Chondrocyte (in vitro differentiated cells): ENCODE data around the gene MSANTD3. TPM values are rescaled to one million over a fixed set of nuclear protein-coding genes. Genes with fewer than 3 reads are reported as not detected.
"Not testable (repeated sequence)": the region's sequence is repeated elsewhere in the genome, so short reads cannot be mapped to it uniquely, and the experiment has no call there.

Experiments used
- DNase-seq: peaks from one replicate; pipeline ENCODE4 v3.0.0; 2021; ENCODE audit warnings: mixed read lengths, low spot score
- H3K27ac Mint-ChIP-seq: one replicate; pipeline ENCODE4 v1.8.0; 2021; ENCODE audit warnings: mild to moderate bottlenecking, moderate library complexity, mixed read lengths; ENCODE audit not compliant: unreplicated experiment
- H3K27me3 Mint-ChIP-seq: 2 replicates; pipeline ENCODE4 v1.8.0; 2021; ENCODE audit warnings: low read depth, mixed read lengths
- H3K36me3 Mint-ChIP-seq: 2 replicates; pipeline ENCODE4 v1.8.0; 2021; ENCODE audit warnings: low read depth, mixed read lengths
- H3K4me1 Mint-ChIP-seq: 2 replicates; pipeline ENCODE4 v1.8.0; 2021; ENCODE audit warnings: low read depth, mild to moderate bottlenecking, mixed read lengths
- H3K4me3 Mint-ChIP-seq: one replicate; pipeline ENCODE4 v1.8.0; 2021; ENCODE audit warnings: mild to moderate bottlenecking, moderate library complexity, mixed read lengths; ENCODE audit not compliant: unreplicated experiment
- H3K9me3 Mint-ChIP-seq: 2 replicates; pipeline ENCODE4 v1.8.0; 2021; ENCODE audit warnings: low read depth, mixed read lengths
- total RNA-seq: library from RNA; stranded (reverse); gene quantifications from 3 replicates; pipeline ENCODE4 v1.2.1, GENCODE V29; 2021
- TF ChIP-seq, protein P1 (sequence below): fragments of 200-600 bp; sonication (generic); IDR thresholded peaks from 2 replicates; pipeline ENCODE4 v1.5.0; 2021; ENCODE audit warnings: antibody characterized with exemption, mild to moderate bottlenecking, moderate library complexity

Gene MSANTD3
- total RNA-seq, 1 donor from 2014 or later = 54.0 TPM

- H3K36me3 Mint-ChIP-seq = peaks cover 8% of the 10 kb centered on the region
- TF ChIP-seq, protein P1, sequence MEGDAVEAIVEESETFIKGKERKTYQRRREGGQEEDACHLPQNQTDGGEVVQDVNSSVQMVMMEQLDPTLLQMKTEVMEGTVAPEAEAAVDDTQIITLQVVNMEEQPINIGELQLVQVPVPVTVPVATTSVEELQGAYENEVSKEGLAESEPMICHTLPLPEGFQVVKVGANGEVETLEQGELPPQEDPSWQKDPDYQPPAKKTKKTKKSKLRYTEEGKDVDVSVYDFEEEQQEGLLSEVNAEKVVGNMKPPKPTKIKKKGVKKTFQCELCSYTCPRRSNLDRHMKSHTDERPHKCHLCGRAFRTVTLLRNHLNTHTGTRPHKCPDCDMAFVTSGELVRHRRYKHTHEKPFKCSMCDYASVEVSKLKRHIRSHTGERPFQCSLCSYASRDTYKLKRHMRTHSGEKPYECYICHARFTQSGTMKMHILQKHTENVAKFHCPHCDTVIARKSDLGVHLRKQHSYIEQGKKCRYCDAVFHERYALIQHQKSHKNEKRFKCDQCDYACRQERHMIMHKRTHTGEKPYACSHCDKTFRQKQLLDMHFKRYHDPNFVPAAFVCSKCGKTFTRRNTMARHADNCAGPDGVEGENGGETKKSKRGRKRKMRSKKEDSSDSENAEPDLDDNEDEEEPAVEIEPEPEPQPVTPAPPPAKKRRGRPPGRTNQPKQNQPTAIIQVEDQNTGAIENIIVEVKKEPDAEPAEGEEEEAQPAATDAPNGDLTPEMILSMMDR = no peak
- H3K9me3 Mint-ChIP-seq = no peaks in the 10 kb centered on the region
- DNase-seq = no peak
- H3K4me3 Mint-ChIP-seq = no peak overlapping the region
- peak overlapping the region; percentile 55 for H3K27ac Mint-ChIP-seq
- H3K27me3 Mint-ChIP-seq = no peaks in the 10 kb centered on the region
- H3K4me1 Mint-ChIP-seq = peaks cover 52% of the 10 kb centered on the region
Observed at GRCh38 chr9:100431886-100432285, 4.9 kb downstream of the MSANTD3 start.

DNA sequence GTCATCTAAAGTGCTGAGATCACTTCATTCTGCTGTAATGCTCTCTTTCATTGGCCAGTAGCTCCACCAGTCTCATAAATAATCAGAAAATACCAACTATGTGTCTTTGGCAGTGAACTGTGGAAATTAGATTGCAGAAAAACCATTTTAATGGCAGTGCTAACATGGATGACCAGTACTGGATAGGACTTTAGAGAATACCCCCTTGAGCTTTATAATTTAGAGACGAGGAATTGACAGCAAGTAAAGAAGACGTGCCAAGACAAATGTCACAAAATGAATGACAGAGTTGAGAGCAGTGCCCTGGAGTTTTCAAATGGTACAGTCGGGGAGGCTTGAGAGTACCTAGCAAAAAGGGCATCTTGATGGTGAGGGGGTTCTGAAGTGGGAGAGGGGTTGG, 5.8 kb downstream of the MSANTD3 start:
- TF ChIP-seq, protein P1 = no peak
- H3K9me3 Mint-ChIP-seq = no peaks in the 10 kb centered on the region
- H3K27ac Mint-ChIP-seq = no peak overlapping the region
- DNase-seq = no peak
- H3K4me3 Mint-ChIP-seq = no peak overlapping the region
- peaks cover 54% of the 10 kb centered on the region for H3K4me1 Mint-ChIP-seq
- peaks cover 8% of the 10 kb centered on the region for H3K36me3 Mint-ChIP-seq
- H3K27me3 Mint-ChIP-seq = no peaks in the 10 kb centered on the region

DNA sequence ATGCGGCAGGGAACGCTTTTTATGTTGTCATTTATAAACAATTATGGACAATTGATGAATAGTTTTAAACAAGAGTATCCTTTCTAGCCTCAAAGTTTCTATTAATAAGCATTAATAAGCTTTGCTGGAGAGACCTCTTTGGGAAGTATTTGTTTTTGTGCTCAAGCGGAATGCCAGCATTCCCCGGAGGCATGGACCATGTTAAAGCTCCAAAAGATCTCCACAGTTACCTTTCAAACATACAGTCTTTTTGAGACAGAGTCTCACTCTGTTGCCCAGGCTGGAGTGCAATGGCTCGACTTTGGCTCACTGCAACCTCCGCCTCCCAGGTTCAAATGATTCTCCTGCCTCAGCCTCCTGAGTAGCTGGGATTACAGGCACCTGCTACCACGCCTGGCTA, 9.6 kb downstream of the MSANTD3 start:
- TF ChIP-seq, protein P1 = no peak

DNA sequence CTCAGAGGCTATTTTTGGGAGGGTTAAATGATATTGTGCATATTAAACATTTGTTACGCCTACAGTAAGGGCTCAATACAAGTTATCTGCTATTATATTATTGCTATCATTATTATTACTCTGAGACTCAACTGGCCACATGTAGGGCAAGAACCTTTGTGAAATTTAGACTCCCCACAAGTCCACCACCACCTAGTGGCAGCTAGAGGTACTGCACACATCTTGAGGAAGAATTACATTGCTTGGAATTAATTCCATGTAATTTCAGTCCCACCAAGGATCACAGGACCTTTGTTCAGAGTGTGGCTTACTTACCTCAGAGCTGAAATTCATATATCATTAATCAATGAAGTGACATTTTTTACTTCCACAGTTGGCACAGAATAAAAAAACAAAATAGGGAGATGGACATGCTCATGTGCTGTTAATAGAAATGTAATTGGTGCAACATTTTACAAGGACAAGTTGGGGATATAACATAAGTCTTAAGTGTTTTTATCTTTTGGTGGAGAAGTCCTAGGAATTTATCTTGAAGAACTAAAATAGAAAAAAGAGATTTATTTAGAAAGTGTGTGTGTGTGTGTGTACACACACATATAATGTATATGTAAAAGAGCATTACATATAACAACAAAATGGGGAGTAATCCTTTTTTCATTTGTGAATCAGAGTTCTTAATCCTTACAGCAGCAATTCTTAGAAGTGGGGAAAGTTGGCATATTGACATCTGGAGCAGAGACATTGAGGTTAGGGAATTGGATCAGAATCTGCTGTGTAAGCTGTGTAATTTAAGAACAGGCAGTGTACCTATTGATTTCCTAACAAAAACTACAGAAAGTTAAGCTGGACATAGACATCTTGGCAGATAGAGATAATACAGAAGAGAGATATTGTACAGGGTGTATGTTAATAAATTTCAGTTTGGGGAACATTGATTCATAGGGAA, 11.2 kb downstream of the MSANTD3 start:
- TF ChIP-seq, protein P1 = peak; percentile 92
- H3K9me3 Mint-ChIP-seq = no peaks in the 10 kb centered on the region
- H3K4me3 Mint-ChIP-seq = no peak overlapping the region
- no peaks in the 10 kb centered on the region for H3K27me3 Mint-ChIP-seq
- peaks cover 2% of the 10 kb centered on the region for H3K36me3 Mint-ChIP-seq
- no peak overlapping the region for H3K27ac Mint-ChIP-seq
- DNase-seq = no peak
- H3K4me1 Mint-ChIP-seq = peaks cover 31% of the 10 kb centered on the region

More for the DNA sequence above, 9.6 kb downstream of the MSANTD3 start:
- Mint-ChIP-seq H3K4me3 (no peak overlapping the region), H3K27me3 (no peaks in the 10 kb centered on the region), H3K36me3 (peaks cover 3% of the 10 kb centered on the region), H3K4me1 (peaks cover 37% of the 10 kb centered on the region), H3K9me3 (no peaks in the 10 kb centered on the region), H3K27ac (peak overlapping the region; percentile 10)
- DNase-seq = no peak

GRCh38 chr9:100440071-100440470, 13.1 kb downstream of the MSANTD3 start:
- no peak for DNase-seq
- Mint-ChIP-seq H3K9me3 (no peaks in the 10 kb centered on the region), H3K4me1 (peaks cover 36% of the 10 kb centered on the region), H3K36me3 (peaks cover 2% of the 10 kb centered on the region), H3K27ac (peak overlapping the region; percentile 73), H3K27me3 (no peaks in the 10 kb centered on the region), H3K4me3 (no peak overlapping the region)
- TF ChIP-seq, protein P1 = no peak

- peak overlapping the region; percentile 73 for H3K27ac Mint-ChIP-seq
Observed at GRCh38 chr9:100440487-100440886, 13.5 kb downstream of the MSANTD3 start.

More at GRCh38 chr9:100440487-100440886, 13.5 kb downstream of the MSANTD3 start:
- H3K4me1 Mint-ChIP-seq = peaks cover 36% of the 10 kb centered on the region
- not testable (repeated sequence) for DNase-seq, H3K9me3 Mint-ChIP-seq, H3K36me3 Mint-ChIP-seq, H3K4me3 Mint-ChIP-seq, H3K27me3 Mint-ChIP-seq
